ENCODE data around the gene INHBC. TPM values are rescaled to one million over a fixed set of nuclear protein-coding genes. Genes with fewer than 3 reads are reported as not detected.

The INHBC gene
- total RNA-seq, 1 donor from 2014 or later, result not detected

GRCh38 chr12:57467915-57468314, 33.3 kb downstream of the INHBC start:
- DNase-seq (ENCODE audit: low read depth in 2 of 2), result no peak

GRCh38 chr12:57469296-57470164, 34.9 kb downstream of the INHBC start:
- no peak for DNase-seq (ENCODE audit: low read depth in 2 of 2)

DNA sequence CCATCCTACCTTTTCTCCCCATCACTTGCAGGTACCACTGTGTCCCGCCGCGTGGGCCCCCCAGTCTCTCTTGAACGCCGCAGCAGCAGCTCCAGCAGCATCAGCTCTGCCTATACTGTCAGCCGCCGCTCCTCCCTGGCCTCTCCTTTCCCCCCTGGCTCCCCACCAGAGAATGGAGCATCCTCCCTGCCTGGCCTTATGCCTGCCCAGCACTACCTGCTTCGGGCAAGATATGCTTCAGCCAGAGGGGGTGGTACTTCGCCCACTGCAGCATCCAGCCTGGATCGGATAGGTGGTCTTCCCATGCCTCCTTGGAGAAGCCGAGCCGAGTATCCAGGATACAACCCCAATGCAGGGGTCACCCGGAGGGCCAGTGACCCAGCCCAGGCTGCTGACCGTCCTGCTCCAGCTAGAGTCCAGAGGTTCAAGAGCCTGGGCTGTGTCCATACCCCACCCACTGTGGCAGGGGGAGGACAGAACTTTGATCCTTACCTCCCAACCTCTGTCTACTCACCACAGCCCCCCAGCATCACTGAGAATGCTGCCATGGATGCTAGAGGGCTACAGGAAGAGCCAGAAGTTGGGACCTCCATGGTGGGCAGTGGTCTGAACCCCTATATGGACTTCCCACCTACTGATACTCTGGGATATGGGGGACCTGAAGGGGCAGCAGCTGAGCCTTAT, 35.8 kb downstream of the INHBC start:
- DNase-seq (ENCODE audit: low read depth in 2 of 2), result no peak

DNA sequence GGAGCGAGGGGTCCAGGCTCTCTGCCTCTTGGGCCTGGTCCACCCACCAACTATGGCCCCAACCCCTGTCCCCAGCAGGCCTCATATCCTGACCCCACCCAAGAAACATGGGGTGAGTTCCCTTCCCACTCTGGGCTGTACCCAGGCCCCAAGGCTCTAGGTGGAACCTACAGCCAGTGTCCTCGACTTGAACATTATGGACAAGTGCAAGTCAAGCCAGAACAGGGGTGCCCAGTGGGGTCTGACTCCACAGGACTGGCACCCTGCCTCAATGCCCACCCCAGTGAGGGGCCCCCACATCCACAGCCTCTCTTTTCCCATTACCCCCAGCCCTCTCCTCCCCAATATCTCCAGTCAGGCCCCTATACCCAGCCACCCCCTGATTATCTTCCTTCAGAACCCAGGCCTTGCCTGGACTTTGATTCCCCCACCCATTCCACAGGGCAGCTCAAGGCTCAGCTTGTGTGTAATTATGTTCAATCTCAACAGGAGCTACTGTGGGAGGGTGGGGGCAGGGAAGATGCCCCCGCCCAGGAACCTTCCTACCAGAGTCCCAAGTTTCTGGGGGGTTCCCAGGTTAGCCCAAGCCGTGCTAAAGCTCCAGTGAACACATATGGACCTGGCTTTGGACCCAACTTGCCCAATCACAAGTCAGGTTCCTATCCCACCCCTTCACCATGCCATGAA, 36.5 kb downstream of the INHBC start:
- no peak for DNase-seq (ENCODE audit: low read depth in 2 of 2)

DNA sequence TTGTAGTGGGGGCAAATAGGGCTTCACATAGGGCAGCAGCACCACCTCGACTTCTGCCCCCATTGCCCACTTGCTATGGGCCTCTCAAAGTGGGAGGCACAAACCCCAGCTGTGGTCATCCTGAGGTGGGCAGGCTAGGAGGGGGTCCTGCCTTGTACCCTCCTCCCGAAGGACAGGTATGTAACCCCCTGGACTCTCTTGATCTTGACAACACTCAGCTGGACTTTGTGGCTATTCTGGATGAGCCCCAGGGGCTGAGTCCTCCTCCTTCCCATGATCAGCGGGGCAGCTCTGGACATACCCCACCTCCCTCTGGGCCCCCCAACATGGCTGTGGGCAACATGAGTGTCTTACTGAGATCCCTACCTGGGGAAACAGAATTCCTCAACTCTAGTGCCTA, 37.1 kb downstream of the INHBC start:
- DNase-seq (ENCODE audit: low read depth in 2 of 2), result no peak

GRCh38 chr12:57472391-57472790, 37.8 kb downstream of the INHBC start:
- no peak for DNase-seq (ENCODE audit: low read depth in 2 of 2)

DNA sequence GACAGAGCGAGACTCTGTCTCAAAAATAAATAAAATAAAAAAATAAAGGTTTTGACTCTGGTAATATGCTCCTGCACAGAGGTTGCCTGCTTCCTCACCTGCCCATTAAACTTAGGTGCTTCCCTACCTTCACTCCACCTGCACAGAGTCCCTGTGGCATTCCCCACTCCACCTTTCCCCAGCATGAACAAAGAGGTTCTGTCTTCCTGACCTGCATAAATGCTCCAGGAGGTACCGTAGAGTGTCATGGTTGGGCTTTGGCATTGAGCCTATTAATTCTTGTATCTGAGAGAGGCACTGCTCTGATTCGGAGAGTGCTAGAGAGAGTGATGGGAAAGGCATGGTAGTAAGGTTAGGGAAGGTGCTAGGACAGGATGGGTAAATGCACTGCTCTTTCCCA, 38.8 kb downstream of the INHBC start:
- no peak for DNase-seq (ENCODE audit: low read depth in 2 of 2)

GRCh38 chr12:57473886-57474285, 39.3 kb downstream of the INHBC start:
- no peak for DNase-seq (ENCODE audit: low read depth in 2 of 2)

GRCh38 chr12:57474430-57474829, 39.8 kb downstream of the INHBC start:
- DNase-seq (ENCODE audit: low read depth in 2 of 2), result no peak

- DNase-seq (ENCODE audit: low read depth in 2 of 2), result no peak
Measured at GRCh38 chr12:57474862-57475261, 40.3 kb downstream of the INHBC start.

DNA sequence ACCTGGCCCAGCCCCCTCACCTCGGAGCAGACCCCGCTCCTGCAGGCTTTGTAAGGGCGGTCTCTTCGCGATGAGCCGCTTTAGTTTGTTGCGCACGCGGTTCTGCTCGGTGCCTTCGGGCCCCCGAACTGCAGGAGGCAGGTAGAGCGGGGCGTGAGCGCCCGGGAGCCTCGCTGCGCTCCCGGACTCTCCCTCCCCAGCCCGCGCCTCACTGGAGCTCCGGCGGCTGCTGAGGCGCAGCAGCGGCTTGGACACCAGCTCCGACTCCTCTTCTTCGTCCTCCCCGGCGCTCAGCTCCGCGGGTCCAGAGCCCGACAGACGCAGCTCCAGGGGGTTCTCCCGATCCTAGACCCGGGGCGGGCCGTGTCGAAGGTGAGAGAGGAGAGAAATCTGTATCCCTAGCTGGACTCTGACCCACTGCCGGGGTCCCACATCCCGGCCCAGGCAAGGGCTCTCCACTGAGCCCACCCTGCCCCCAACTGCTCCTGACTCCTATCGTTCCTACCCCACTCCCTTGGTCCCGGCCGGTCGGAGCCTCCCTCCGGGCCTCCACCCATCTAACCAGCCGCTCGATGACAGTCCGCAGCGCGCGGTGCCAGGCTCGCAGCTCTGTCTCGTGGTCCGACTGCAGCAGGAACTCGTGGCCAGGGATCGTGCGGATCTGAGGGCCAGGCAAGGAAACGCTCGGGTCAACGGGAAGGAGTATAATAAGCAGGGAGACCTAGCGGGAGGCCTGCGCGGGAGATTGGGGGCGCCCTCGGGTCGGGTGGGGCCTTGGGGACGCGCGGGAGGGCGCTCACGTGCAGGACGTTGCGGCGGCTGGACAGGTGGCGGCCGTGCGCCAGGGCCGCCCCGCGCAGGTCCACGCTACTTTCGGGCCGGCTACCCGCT, 40.9 kb downstream of the INHBC start:
- no peak for DNase-seq (ENCODE audit: low read depth in 2 of 2)

DNA sequence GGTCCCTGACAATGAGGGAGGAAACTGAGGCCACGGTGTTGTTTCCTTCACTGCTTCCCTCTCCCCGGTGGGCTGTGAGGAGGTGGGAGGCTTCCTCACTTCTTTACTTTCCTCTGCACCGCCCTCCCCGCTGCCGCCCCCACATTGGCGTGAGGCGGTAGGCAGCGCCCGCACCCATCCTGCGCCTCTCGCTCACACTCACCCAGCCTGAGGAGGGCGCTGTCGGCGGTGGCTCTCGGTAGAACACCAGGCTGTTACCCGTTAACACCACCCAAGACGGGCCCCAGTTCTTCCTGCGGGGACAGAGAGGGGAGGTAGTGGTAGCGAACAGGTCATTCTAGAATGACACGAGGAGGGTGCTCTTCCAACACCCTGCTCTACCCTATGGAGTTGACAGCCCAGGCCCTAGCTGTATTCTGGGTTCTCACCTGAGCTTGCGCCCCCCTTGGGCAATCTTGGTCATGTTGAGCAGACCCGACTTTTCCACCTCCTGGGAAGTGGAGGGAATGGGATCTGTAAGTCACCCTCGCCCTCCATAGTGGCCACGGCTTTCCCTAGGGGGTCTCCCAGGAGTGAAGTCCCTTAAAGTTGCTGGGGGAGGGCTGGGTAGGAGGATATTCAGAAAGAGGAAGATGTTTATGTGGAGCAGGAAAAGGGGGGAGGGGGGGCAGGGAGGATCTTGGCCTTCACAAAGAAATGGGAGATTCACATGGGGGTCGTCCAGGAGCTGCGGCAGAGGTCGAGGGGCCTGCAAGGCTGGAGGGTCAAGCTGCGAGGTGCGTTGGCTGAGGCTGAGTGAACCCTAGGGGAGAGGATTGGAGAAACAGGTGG, 41.8 kb downstream of the INHBC start:
- no peak for DNase-seq (ENCODE audit: low read depth in 2 of 2)

GRCh38 chr12:57476993-57477709, 42.6 kb downstream of the INHBC start:
- no peak for DNase-seq (ENCODE audit: low read depth in 2 of 2)

GRCh38 chr12:57477710-57478681, 43.4 kb downstream of the INHBC start:
- DNase-seq (ENCODE audit: low read depth in 2 of 2), result no peak

- DNase-seq (ENCODE audit: low read depth in 2 of 2), result no peak
Measured at GRCh38 chr12:57479043-57479375, 44.4 kb downstream of the INHBC start.

- peak; percentile 28 to 36 for DNase-seq (ENCODE audit: low read depth in 2 of 2)
Measured at GRCh38 chr12:57479376-57480115, 45.0 kb downstream of the INHBC start, which contains the start of gene ARHGAP9. ARHGAP9 (minus strand) TSS chr12:57479866; CDS start chr12:57479406, 460 bp downstream.

- no peak for DNase-seq (ENCODE audit: low read depth in 2 of 2)
Measured at GRCh38 chr12:57481671-57482070, 47.1 kb downstream of the INHBC start.

DNA sequence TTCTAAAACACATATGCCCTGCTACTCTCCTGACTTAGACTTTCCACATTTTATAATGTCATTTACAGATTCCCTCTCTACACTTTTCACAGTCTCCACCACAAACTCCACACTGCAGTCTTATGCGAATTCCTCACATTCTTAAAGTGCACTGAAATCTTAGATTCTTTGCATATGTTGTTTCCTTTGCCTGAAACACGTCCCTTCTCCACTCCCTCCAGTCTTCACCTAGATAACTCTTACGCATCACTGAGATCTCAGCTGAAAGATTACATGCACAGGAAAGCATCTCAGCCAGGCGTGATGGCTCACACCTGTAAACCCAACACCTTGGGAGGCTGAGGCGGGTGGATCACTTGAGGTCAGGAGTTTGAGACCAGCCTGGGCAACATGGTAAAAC, 48.9 kb downstream of the INHBC start:
- DNase-seq (ENCODE audit: low read depth in 2 of 2), result no peak

Data from dermis microvascular lymphatic vessel endothelial cell (primary cell).